Measurements from ENCODE around the gene SAA1.
A peak's percentile ranks its signal among the peaks of the same experiment; 100 is the strongest.
"Not testable (repeated sequence)": the region's sequence is repeated elsewhere in the genome, so short reads cannot be mapped to it uniquely, and the experiment has no call there.

The SAA1 gene

DNA sequence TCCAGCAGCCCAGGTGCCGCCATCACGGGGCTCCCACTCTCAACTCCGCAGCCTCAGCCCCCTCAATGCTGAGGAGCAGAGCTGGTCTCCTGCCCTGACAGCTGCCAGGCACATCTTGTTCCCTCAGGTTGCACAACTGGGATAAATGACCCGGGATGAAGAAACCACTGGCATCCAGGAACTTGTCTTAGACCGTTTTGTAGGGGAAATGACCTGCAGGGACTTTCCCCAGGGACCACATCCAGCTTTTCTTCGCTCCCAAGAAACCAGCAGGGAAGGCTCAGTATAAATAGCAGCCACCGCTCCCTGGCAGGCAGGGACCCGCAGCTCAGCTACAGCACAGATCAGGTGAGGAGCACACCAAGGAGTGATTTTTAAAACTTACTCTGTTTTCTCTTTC lies at the start of gene SAA1:
Gene SAA1, plus strand, starts transcription at position 316 of the 400 bp plus-strand sequence. CDS start 624 bp downstream, outside the sequence.
- DNase-seq (ENCODE audit: low read depth, low spot score), result no peak

DNA sequence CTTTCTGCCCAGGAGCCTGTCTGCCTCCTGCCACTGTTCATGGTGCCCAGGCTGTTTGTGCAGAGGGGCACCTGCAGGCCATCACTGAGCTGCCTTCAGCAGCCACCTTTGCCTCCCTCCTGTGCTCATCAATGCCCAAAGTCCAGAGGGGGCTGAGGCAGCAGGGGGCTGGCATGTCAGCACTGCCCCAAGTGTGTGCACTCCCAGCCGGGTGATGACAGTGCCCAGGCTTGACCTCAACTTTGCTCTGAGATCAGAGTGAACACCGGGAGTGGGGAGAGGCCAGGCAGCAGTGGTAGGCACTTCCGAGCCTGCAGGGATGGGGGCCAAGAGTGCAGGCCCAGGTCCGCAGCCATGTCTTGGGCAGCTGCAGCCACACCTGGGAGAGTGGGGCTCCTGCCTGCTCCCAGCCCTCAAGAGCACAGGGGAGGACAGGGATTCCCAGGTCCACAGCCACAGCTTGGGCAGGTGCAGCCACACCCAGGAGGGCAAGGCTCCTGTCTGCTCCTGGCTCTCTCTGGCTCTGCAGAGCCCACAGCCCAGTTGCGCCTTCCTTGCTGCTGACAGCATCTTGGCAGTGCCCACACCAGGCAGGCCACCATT lies 44.7 kb upstream of the SAA1 start:
- no peak for DNase-seq (ENCODE audit: low read depth, low spot score)

DNA sequence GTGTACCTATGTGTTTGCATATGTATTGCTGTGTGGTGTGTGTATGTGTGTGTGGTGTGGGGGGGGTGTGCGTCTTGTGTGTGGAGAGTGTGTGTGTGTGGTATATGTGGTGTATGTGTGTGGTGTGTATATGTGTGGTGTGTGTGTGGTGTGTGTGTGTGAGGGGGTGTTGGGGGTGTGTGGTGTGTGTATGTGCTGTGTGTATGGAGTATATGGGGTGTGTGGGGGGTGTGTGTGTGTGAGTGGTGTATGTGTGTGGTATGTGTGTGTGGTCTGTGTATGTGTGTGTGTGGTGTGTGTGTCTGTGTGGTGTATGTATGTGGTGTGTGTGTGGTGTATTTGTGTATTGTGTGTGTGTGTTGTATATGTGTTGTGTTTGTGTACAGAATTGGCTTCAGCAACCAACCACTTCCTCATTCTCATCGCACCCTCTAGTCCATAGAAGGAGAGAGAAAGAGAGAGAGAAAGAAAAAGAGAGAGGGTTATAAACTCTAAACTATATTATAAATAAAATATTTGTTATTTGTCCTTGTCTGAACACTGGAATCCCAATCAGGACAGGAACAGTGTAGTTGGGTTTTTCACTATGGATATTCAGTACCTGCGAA lies 43.1 kb upstream of the SAA1 start:
- no peak for DNase-seq (ENCODE audit: low read depth, low spot score)

DNA sequence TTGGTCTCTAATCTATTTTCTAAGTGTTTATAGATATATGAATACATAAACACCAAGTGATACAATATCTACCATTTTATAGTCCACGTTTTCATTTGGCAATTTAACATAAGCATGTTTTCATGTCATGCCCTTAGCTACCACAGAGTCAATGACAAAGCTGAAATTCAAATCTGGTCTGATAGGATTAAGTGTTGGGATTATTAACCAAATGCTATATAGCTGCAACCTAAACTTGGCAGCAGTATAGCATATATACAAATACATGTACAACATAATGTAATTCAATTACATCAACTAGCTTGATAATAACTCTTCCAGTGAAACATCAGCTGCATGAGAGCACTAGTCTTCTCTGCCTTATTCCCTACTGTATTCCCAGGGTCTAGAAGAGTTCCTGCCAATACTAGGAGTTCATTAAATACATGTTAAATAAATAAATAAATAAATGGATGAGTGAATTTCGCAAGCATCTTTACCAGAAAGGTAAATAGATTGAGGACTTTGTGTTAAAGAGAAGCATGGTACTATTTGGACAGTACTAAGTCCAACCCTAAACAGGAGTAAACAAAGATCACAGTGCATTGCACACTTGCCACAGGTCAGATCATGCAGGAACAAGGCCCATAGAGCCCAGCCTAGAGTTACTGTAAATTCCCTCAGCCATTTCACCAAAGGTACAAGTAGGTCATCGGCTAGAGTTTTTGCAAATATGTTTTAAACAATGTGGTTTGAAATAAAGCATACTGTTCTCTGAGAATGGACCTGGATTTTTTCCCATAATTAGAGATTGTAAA lies 42.3 kb upstream of the SAA1 start:
- DNase-seq (ENCODE audit: low read depth, low spot score), result no peak

DNA sequence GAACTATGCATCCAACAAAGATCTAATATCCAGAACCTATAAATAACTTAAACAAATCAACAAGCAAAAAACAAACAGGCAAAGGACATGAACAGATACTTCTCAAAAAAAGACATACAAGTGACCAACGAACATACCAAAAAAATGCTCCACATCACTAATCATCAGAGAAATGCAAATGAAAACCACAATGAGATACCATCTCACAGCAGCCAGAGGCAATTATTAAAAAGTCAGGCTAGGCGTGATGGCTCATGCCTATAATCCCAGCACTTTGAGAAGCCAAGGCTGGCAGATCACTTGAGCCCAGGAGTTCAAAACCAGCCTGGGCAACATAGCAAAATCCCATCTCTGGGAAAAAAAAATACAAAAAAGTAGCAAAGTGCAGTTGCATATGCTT lies 40.2 kb upstream of the SAA1 start:
- DNase-seq (ENCODE audit: low read depth, low spot score), result no peak

DNA sequence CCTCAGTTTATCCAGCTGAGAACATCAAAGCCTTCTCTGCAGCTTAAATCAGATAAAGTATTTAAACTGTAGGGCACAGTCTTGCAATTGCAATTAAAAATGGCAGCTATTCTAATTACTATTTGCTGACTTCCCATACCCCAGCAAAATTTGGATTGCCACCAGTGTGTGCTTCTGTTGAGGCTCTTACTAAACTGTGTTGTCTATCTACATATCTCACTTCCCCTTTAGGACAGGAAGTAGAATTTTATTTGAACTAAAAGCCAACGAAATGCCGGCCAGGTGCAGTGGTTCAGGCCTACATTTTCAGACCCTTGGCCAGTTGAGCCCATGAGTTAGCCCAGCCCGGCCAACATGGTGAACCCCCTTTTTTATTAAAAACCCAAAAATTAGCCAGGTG lies 36.6 kb upstream of the SAA1 start:
- no peak for DNase-seq (ENCODE audit: low read depth, low spot score)

DNA sequence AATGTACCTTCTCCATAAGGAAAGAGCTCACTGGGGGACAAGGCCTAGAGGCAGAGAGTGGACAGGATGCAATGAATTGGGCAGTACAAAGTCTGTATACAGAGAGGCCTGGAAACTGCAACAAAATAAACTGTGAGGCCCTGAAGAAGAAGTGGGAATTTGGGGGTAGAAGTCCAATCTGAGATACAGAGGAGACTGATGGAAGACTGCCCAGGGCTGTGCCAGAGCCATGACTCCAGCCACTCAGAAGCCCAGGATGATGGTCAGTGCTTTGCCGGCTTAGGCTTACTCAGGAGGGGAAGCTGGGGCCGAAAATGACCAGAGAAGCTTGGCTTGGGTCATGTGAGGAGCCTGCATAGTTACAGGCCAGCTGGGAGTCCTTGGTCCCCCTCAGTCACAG lies 35.2 kb upstream of the SAA1 start:
- DNase-seq (ENCODE audit: low read depth, low spot score), result no peak

DNA sequence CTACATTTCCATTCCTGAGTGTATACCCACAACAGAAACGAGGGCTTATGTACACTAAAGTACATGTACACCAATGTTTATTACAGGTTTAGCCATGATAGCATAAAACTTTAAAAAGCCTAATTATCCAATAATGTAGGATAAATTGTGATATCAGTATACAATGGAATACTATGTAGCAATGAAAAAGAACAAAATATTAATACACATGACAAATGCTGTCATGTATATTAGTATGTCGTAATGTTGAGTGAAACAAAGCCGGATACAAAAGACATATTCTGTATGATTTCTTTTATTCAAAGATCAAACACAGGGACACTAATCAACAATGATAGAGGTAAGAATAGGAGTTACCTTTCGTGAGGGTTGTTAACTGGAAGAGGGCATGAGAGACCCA lies 32.2 kb upstream of the SAA1 start:
- no peak for DNase-seq (ENCODE audit: low read depth, low spot score)

DNA sequence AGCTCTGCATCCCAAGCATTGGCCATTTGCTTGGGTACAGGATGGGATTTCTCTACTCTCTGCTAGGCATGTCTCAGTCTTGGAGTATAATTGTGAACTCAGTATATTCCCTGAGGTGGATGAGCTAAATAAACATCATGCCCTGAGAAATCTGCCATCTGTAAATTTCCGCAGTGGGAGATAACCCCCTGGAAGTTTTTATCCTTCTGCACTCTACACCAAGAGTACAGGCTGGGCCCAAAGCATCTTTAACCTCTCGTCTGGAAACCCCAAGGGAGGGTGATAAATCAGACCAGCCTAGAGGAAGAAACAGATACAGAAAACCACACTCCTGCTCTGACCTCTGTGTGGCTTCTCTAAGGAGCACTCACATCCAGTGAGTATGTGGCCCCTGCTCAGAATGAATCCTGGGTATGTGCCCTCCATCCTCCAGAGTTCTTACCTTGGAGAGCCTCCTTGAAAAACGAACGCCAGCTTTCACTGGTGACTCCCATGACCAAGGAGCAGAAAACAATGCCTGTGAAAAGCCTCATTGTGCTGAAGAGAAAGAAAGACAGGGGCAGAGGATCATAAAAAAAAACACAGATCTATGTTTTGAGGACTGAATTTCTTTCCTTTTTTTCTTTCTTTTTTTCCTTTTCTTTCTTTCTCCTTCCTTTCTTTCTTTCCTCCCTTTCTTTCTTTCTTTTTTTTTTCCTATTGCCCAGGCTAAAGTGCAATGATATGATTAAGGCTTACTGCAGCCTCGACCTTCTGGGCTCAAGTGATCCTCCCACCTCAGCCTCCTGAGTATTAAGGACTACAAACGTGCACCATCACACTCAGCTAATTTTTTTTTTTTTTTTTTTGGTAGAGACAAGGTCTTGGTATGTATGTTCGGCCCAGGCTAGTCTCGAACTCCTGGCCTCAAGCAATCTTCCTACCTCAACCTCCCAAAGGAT lies 30.4 kb upstream of the SAA1 start:
- DNase-seq (ENCODE audit: low read depth, low spot score), result peak; percentile 11

DNA sequence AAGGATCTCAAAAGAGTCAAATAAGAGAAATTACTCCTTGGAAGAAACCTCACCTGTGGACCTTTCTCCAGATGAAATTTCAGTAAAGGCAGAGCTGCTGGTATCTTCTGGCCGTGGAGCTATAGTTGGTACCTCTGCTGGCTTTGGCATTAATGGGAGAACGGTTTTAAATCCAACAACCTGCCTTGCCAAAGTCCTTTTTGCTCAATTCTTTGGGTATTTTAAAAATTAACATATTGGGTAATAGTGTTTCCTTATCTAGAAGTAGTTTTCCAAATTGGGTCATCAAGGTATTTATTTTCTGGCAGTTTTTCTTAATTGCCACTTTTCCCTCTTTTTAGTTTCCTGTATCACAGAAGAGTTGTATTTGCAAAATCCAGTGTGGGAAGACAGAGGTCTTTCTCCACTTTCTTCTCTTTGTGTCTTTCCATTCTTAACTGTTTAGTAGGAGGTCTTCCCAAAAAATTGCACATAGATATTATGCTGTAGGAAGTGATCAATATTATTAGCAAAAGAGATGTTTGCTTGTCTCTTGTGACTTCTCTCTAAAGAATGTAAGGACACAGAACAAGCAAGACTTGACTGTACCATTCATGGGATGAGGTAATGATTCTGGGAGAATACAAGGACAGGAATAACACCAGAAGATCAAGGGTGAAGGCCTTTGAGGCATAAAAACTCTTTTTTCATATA lies 29.3 kb upstream of the SAA1 start, which contains the start of gene SAA4:
Gene SAA4, minus strand, starts transcription at position 139 of the 693 bp plus-strand sequence. CDS start 876 bp downstream, outside the sequence.
- no peak for DNase-seq (ENCODE audit: low read depth, low spot score)

DNA sequence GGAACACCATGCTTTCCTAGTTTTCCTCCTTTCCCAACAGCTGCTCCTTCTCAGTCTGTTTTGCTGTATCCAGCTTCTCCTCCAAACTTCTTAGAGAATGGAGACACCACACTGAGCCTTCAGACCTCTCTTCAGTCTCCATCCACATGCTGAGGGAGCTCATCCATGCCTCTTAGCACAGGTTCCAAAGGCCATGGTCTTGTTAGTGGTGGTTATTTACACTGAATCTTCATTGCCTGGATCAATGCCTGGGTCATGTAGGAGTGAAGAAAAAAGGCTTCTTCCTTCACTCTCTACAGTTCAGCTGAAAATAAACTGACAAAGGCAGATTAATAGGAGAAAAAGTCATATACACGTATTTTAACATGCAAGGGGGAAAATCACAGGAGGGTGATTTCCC lies 26.4 kb upstream of the SAA1 start:
- no peak for DNase-seq (ENCODE audit: low read depth, low spot score)

DNA sequence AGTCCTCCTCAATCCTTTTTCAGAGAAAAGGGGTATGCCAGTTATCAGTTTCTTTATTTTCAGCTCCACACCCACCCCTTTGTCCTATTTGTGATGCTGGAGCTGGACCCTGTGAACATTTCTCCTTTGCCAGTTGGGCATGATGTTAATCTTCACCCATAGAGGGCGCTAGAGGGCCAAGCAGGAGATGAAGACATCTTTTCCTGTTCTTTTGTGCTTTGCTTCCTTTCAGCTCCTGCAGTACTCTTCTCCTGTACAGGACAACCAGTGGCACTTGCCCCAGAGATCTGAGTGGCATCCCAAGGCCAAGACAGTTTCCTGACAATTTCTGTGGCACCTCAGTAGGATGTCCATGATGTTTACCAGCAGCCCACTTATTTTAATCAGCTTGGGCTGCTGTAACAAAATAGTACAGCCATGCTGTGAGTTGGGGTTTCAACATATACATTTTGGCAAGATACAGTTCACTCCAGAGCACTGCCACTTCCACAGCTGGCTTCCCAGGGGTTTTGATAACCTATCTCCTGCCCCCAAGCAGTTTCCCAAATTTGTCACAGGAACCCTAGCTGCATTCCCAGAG lies 22.2 kb upstream of the SAA1 start:
- DNase-seq (ENCODE audit: low read depth, low spot score), result peak; percentile 45

DNA sequence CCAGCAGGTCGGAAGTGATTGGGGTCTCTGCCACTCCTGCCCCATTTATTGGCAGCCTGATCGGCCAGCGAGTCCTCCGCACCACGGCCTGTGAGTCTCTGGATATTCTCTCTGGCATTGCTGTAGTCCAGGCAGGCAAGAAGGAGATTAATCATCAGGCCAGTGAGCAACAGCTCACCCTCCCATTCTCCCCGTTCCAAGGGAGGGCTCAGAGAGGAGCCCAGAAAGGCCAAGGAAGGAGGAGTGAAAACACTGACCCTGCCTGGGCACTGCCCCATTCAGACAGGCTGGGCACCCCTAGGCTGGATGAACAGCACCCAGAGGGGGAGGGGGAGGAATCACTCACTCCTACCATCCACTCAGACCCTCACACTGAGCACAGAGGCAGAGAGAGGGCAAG lies 20.7 kb upstream of the SAA1 start:
- no peak for DNase-seq (ENCODE audit: low read depth, low spot score)

DNA sequence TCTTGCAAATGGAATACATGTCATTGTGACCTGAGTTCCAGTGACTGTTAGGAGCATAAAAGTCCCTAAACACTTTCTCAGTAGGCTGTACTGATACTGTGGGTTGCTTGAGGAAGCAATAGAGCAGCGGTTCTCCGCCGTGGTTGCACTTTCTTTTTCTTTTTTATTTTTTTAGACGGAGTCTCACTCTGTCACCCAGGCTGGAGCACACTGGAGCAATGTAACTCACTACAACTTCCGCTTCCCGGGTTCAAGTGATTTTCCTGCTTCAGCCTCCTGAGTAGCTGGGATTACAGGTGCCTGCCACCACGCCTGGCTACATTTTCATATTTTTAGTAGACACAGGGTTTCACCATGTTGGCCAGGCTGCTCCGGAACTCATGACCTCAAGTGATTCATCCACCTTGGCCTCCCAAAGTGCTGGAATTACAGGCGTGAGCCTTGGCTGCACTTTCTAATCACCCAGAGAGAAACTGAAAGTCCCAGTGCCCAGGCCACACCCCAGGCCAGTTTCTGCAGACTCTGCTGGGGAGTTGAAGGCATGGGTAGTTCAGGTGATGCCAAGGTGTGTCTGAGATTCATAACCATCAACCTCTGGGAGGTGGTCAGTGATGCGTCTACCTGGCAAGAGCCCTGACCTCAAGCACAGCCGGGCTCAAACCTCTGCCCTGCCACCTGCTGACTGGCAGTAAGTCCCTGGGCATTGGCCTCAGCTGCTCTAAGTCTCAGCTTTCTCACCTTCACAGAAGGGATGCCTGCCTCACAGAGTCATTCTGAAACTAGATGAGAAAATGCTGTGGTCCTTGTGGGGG lies 19.5 kb upstream of the SAA1 start:
- not testable (repeated sequence) for DNase-seq (ENCODE audit: low read depth, low spot score)

DNA sequence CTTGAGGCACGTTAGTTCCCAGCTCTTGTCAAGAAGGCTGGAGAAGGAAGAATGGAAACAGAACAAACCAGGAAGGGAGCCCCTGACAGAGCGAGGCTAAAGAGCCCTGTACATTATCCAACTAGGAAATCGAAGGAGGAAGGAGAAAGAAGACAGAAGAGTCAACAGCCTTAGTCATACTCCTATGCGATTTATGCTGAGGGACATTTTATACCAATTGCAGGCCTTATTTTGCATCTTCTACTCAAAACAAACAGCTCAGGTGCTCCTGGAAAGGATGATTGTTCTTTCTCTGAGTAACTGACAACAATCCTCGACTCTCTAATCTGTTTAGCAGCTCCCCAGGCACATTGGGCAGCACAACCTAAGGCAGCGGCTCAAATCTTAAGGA lies 18.9 kb upstream of the SAA1 start:
- DNase-seq (ENCODE audit: low read depth, low spot score), result not testable (repeated sequence)

DNA sequence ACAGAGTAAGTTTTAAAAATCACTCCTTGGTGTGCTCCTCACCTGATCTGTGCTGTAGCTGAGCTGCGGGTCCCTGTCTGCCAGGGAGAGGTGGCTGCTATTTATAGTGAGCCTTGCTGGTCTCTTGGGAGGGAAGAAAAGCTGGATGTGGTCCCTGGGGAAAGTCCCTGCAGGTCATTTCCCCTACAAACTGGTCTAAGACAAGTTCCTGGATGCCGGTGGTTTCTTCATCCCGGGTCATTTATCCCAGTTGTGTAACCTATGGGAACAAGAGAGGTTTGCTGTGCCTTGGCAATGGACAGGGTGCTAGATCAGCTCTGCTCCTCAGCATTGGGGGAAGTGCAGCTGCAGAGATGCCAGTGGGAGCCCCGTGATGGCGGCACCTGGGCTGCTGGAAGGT lies 17.5 kb upstream of the SAA1 start, which contains the start of gene SAA2:
Gene SAA2, minus strand, starts transcription at position 108 of the 400 bp plus-strand sequence. CDS start 657 bp downstream, outside the sequence.
- DNase-seq (ENCODE audit: low read depth, low spot score), result no peak

DNA sequence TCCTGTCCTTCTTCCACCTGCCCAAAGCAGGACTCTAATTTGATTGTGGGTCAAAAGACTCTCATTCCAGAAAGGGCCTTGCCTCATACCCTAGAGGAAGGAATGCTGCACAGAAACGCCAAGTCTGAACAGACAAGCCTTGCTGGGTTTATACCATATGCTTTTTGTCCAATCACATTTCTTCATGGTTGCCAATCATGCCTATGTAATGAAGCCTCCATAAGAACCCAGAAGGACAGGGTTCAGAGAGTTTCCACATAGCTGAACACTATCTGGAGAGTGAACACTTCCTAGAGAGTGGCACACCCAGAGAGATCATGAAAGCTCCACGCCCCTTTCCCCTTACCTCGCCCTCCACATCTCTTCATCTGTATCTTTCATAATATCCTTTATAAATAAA lies 12.8 kb upstream of the SAA1 start:
- no peak for DNase-seq (ENCODE audit: low read depth, low spot score)

DNA sequence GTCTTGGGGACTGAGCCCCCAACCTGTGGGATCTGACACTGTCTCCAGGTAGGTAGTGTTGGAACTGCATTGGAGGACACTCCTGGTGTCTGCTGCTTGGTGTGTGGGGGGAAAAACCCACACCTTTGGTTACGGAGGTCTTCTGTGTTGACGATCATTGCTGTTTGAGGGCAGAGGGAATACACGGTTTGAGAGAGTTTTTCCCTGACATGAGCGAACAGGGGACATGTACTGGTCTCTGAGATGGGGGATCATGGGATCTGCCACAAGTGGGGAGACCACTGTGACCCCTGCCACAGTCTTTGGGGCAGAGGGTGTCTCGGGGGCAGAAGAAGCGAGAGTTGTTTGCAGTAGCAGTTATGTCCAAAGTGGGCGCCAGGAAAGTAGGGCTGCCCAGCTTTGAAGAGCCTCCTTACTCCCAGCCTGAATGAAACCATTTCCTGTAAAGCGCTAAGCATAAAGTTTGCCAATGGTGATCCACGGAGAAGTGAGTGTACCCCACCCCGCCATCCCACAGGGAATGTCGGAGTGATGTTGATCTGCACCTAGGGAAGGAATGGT lies 12.2 kb upstream of the SAA1 start:
- no peak for DNase-seq (ENCODE audit: low read depth, low spot score)

DNA sequence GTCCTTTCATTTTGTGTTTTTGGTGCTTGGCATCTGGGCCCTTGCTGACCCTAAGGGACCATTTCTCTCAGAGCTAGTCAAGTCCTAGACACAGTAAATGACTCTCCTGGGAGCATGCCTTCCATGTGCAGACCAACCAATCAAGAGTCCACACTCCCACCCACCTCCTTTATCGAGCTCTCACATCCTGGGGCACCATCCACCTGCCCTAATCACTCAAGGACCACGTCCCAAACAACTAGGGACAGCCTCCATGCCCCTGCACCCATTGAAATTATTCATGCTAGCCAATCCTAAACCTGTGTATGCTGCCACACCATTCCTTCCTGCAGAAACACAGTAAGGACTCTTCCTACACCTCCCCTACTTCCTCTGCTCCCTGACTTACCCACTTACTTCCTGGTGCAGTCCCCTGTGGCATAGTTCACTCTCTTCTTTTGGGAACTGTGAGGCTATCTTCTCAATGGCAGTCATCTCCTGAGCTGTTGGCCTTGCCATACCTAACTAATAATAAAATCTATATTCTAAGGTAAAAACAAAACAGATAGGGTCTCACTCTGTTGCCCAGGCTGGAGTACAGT lies 11.2 kb upstream of the SAA1 start:
- no peak for DNase-seq (ENCODE audit: low read depth, low spot score)

Measured in brain pericyte (primary cell).